ENCODE measurements around the gene TMEM30A. TPM values are rescaled to one million over a fixed set of nuclear protein-coding genes. Genes with fewer than 3 reads are reported as not detected.

The TMEM30A gene
- polyA plus RNA-seq, 1 experiment: 75.0 TPM

DNA sequence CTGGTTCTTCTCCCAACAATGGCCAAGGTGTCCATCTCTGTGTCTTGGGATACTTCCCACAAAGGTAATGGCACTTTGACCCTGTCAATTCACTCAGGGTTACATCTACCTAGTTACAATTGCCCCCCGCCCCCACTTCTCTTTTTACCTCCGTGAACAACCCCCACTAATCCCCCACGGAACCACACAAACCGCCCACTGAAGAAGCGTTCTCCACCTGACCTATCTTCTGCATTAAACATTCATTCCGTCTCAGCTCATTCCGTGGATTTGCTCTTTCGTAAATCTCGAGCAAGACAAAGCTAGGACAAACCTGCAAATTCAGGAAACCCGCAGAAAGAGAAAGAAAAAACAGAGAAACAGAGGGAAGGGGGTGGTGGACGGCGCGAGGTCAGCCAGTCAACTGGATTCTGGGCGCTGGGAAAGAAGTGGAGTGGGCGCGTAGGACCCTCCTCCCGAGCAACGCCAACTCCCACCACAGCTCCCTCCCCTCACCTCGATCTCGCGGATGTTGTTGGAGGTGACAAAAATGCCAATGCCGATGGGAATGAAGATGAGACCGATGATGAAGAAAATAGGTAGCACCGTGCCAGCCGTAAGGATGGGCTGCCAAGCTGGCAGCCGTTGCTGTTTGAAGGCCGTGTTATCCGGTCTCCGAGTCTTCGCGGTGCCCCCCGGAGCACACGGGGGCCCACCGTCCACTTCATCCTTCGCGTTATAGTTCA, 523 bp downstream of the TMEM30A start:
- H3K27me3 ChIP-seq (ENCODE audit: control insufficient read depth, insufficient read depth, low read length): no peaks in the 10 kb centered on the region
- no peak for DNase-seq (ENCODE audit: low read depth, low spot score)
- ChIA-PET POLR2A (interaction anchor here (0.5 to 2.1 kb wide), 6 partner anchors 9 to 331 kb away, joined by 3 to 10 read pairs (median 5); partner anchors contain the start of gene COL12A1), CTCF (interaction anchor here (0.9 to 8.0 kb wide), 6 partner anchors 13 to 153 kb away, joined by 3 to 62 read pairs (median 3); no protein-coding TSS in a partner anchor)
- H3K27ac ChIP-seq (ENCODE audit: low read depth, low read length): peak overlapping the region; percentile 68
- no peaks in the 10 kb centered on the region; the same call in 1 of the 2 replicates for H3K9me3 ChIP-seq (ENCODE audit: control insufficient read depth, insufficient read depth, low read length)
- no peak for TF ChIP-seq CTCF (IDR thresholded peaks at IDR 0.05; ENCODE audit: low read depth, low read length)
- peak overlapping the region; percentile 96 for H3K4me3 ChIP-seq (ENCODE audit: low read depth, low read length)

DNA sequence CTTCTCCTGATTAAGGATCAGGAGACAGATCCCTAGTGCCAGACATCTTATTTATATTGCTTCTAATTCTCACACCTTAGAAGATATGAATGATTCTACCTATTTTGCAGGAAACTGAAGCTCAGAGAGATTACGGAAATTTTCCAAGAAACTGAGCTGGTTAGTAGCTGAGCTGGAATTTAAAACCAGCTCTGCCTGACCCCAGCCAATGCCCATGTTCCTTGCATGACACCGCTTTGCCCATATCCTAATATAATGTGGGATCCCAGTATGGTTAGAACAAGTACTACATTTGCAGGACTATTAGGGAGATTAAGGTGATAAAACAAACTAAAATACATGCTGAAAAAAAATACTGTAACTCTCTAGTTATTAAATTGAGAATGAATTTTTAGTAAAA, 1.9 kb downstream of the TMEM30A start:
- Histone ChIP-seq H3K27me3 (ENCODE audit: control insufficient read depth, insufficient read depth, low read length) (no peaks in the 10 kb centered on the region), H3K9me3 (ENCODE audit: control insufficient read depth, insufficient read depth, low read length) (no peaks in the 10 kb centered on the region; the same call in 1 of the 2 replicates), H3K4me3 (ENCODE audit: low read depth, low read length) (peak overlapping the region; percentile 96), H3K27ac (ENCODE audit: low read depth, low read length) (no peak overlapping the region)
- TF ChIP-seq CTCF (IDR thresholded peaks at IDR 0.05; ENCODE audit: low read depth, low read length): no peak
- CTCF ChIA-PET: interaction anchor here (0.9 to 8.0 kb wide), 3 partner anchors 16 to 264 kb away, joined by 3 to 62 read pairs (median 3); no protein-coding TSS in a partner anchor
- POLR2A ChIA-PET: no interaction called here
- DNase-seq (ENCODE audit: low read depth, low spot score): no peak

DNA sequence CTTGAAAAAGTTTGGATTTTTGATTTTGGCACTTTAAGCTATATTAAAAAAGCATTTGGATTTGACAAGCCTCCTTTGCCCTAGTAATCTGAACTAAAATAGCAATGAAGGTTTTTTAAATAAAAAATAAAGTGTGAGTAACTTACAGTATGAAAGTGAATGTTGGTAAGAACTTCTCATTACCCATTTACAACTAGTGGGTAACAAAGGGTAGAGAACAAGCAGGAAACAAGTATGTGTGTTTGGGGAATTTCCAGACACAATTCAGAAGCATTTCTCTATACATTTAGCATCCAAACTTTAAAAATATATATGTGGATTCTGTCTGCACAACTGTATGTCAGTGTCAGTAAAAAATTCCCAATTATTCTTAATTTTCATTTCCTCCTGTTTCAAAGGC, 2.9 kb downstream of the TMEM30A start:
- no peak overlapping the region for H3K27ac ChIP-seq (ENCODE audit: low read depth, low read length)
- H3K27me3 ChIP-seq (ENCODE audit: control insufficient read depth, insufficient read depth, low read length): no peaks in the 10 kb centered on the region
- DNase-seq (ENCODE audit: low read depth, low spot score): no peak
- POLR2A ChIA-PET: no interaction called here
- CTCF ChIA-PET: interaction anchor here (8.0 kb wide), 1 partner anchor 15 kb away, joined by 62 read pairs; no protein-coding TSS in a partner anchor
- peak overlapping the region; percentile 96 for H3K4me3 ChIP-seq (ENCODE audit: low read depth, low read length)
- TF ChIP-seq CTCF (IDR thresholded peaks at IDR 0.05; ENCODE audit: low read depth, low read length): no peak
- no peaks in the 10 kb centered on the region; the same call in 1 of the 2 replicates for H3K9me3 ChIP-seq (ENCODE audit: control insufficient read depth, insufficient read depth, low read length)

DNA sequence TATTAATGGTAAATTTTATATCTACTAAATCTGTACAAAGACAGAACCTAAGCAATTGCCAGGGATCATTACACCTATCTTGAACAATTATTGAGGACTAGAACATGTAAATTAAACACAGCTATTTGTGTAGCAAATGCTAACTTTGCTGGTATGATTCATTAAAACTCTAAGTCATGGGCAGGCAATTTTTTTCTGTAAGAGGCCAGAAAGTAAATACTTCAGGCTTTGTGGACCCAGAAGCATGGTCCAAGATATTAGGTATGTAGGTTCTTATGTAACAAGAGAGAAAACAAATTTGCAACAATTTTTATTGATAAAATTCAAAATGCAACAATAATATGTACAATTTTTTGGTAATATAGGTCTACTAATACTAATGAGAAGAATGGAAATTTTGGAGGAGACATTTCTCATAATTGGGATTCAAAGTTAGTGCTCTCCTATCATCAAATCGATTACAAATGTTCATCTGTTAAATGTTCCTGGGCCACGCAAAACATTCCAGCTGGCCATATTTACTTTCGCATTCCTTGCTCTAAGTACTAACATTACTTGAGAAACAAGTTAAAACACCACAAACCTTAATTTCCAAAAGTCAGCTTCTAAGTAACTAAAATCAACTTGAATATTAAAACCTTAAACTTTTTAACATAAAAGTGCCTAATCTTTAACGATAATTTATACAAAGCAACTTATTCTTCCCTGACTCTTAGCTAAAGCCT, 4.3 kb downstream of the TMEM30A start:
- DNase-seq (ENCODE audit: low read depth, low spot score): no peak
- H3K27me3 ChIP-seq (ENCODE audit: control insufficient read depth, insufficient read depth, low read length): no peaks in the 10 kb centered on the region
- no peak overlapping the region for H3K27ac ChIP-seq (ENCODE audit: low read depth, low read length)
- no peak for TF ChIP-seq CTCF (IDR thresholded peaks at IDR 0.05; ENCODE audit: low read depth, low read length)
- POLR2A ChIA-PET: no interaction called here
- no peaks in the 10 kb centered on the region; the same call in 1 of the 2 replicates for H3K9me3 ChIP-seq (ENCODE audit: control insufficient read depth, insufficient read depth, low read length)
- CTCF ChIA-PET: interaction anchor here (2.1 to 8.0 kb wide), 2 partner anchors 13 to 266 kb away, joined by 6 to 62 read pairs; no protein-coding TSS in a partner anchor
- peak overlapping the region; percentile 96; the same call in 1 of the 2 replicates for H3K4me3 ChIP-seq (ENCODE audit: low read depth, low read length)
